GM18498 (cell line): Measurements from ENCODE around the gene TTC39B.

Experiments
- ATAC-seq: cut with Tn5 transposase; IDR thresholded peaks from one replicate; pipeline ENCODE4 v1.9.1; 2021; ENCODE audit warnings: mild to moderate bottlenecking, moderate library complexity; ENCODE audit not compliant: unreplicated experiment

Gene TTC39B

DNA sequence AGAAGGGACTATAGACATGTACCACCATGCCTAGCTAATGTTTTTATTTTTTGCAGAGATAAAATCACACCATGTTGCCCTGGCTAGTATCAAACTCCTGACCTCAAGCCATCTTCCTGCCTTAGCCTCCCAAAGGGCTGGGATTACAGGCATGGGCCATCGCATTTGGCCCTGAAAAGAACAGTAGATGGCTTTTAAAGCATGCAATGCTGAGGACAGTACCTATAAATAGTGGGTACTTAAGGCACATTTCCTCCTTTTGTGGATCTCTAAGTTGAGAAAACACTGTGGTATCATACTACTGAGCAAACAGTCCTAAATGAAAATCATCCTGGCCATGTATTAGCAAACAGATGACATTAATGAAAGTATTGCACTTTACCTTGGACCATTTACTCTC lies 119.4 kb downstream of the TTC39B start:
- ATAC-seq: no peak

DNA sequence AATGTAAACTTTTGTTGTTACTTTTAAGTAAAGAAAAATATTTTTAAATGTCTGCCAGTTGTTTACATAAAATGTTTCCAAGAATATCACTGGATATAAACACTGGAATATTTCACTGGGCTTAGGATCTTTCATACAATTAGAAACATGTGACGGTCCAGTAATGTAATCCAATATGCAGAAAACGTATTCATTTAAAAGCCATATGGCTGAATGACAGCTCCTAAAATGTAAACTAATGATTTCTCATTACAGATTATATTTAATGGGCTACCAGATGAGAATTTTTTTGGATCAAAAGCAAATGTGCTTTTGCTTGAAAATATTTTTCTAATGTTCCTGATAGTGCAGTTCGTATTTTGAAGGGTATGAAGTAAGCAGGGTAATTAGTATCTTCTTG lies 124.3 kb downstream of the TTC39B start:
- ATAC-seq: no peak

- ATAC-seq: no peak
Observed at GRCh38 chr9:15182101-15182551, 124.9 kb downstream of the TTC39B start.

GRCh38 chr9:15180124-15180523 lies 126.9 kb downstream of the TTC39B start:
- ATAC-seq: no peak

DNA sequence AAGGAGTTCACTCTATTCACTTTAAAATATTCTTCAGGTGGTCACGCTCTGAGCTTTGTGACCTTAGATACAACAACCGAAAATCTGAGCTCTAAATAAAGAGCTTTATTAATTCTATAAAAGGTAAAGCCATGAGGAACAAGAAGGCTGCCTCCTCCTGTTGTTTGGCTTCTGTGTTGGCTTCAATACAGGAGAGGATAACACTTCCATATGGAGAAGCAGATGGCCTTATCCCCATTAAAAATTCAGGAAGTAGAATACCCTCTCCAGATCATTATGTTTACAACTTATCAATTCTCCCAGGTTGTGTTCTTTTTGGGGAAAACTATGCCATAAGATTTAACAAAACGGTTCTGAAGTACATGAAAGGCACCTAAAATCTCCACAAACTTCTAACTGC lies 128.4 kb downstream of the TTC39B start:
- ATAC-seq: no peak

DNA sequence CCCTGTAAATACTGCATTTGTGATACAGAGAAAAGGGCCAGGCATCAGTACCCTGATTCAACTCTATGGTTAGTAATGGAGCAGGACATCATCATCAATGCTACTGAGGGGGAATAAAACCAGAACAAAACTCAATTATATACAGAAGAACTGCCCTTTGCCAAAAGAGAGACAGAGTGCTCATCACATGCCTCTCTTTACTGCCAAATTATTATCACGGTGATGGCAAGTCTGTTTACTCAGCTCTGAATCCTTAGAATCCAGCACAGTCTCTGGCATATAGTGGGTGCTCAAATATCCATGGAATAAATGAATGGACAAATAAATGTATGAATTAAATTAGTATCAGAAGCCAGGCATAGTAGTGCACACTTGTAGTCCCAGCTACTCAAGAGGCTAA lies 130.2 kb downstream of the TTC39B start:
- no peak for ATAC-seq

DNA sequence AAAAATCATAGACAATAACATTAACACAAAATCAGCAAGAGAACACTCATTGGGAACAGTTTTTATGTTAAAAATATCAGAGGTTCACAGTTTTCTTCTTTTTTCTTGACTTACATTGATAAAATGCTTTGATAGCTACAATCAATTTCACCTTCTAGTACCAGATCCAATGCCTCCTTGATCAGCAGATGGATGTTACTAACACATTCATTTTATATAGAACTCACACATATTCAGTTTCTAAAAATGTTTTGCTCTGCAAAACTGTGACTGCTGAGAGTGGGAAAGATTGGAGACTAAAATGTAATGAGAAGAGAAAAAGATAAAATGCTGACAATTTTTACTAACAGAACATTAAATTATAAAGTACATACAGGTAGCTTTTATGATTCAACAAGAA lies 143.1 kb downstream of the TTC39B start:
- ATAC-seq: no peak

DNA sequence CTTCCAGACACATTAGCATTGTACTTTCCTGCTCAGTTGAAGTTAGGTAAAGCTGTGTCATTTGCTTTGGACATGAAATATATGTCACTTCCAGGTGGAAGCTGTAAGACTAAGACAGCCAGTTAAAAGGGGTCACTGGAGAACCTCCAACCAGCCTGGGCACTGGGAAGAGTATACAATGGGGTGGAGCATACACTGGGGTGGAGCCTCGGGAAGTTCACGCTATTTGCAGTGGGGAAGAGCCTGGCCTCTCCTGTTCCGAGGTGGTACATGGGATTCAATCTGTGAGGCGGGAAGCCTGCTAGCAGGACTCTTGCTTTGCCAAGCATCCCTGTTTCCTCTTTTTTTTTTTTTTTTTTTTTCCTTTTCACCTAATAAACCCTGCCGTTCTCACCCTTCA lies 145.3 kb downstream of the TTC39B start:
- no peak for ATAC-seq

DNA sequence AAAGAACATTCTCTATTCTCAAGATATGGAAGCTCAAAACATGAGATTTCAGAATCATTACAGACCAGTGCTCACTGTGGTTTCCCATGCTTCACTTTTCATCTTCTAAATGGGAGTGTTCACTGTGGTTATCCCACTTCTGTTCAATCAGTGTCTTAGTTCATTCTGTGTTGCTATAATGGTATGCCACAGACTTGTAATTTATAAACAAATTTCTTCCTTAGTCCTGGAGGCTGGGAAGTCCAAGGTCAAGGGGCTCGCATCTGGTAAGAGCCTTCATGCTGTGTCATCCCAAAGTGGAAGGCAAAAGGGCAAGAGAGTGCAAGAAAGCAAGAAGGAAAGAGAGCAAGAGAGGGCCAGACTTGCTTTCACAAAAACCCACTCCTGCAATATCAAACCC lies 146.3 kb downstream of the TTC39B start:
- ATAC-seq: no peak

DNA sequence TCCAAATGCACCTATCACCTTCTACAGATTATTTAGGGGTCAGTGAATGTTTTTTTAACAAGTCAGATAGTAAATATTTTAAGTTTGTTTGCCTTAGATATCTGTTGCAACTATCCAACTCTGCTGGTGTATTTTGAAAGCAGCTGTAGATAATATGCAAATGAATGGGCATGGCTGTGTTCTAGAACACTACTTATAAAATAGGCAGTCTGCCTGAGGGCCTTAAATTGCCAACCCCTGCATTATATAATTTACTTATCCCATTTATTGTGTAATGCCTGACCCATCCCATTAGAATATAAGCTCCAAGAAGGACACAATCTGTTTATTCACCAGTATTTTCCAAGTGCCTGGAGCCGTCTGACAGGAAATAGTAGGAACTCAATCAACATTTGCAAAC lies 149.0 kb downstream of the TTC39B start:
- no peak for ATAC-seq

DNA sequence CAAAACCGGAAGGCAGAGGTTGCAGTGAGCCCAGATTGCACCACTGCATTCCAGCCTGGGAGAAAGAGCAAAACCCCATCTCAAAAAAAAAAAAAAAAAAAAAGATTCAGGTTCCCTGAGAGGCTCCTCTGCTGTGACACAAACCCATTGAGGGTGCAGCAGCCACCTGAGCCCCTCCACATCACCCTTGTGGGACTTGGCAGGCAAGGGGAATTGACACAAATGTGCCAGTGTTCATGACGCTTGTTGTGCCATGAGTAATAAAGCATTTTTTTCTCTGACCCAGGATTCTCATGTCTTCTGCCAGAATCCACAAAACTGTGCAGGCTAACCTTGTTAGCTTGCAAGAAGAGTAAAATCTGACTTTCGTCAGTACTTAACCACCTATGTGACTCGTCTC lies 149.6 kb downstream of the TTC39B start:
- ATAC-seq: no peak

- ATAC-seq: no peak
Observed at GRCh38 chr9:15156241-15156640, 150.8 kb downstream of the TTC39B start.

- no peak for ATAC-seq
Observed at GRCh38 chr9:15155826-15156225, 151.2 kb downstream of the TTC39B start.

GRCh38 chr9:15155323-15155722 lies 151.7 kb downstream of the TTC39B start:
- no peak for ATAC-seq

DNA sequence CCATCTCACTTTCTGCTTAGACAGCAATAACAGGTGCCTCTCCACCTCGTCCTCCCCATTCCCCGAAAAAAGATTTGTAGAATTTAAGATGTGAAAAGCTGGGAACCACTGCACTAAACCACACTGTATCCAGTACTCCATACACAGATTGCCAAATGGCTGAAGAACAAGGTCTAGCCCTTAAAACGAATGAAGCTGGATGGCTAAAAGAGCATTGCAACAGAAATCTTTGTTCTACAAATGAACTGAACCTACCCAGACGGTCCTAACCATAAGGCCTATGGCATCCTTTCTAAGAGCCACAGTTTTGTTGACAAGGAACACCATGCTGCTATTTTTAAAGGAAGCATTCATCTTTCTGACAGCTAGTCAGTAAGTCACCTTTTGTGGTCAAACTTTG lies 152.3 kb downstream of the TTC39B start:
- no peak for ATAC-seq

- ATAC-seq: no peak
Observed at GRCh38 chr9:15153961-15154360, 153.1 kb downstream of the TTC39B start.

- no peak for ATAC-seq
Observed at GRCh38 chr9:15150939-15151338, 156.1 kb downstream of the TTC39B start.

GRCh38 chr9:15149450-15149849 lies 157.6 kb downstream of the TTC39B start:
- ATAC-seq: no peak

DNA sequence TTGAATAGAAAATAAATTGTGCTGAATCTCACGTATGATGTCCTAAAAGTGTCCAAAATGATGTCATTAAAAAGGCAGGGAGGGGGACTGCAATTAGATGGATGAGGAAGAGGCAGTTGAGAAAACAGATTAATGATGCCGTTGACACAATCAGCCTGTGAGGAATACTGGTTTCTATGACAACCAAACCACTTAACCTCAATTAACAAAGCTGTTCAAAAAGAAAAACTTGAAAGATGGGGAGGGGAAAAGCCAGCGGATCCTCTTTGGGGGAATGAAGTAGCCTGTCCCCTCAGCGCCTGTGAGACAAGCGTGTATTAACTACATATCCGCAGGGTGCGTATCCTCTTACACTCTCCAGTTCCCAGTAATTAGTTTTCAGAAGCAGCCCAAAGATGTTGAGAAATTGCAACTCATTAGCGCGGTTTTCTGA lies 160.7 kb downstream of the TTC39B start:
- no peak for ATAC-seq

DNA sequence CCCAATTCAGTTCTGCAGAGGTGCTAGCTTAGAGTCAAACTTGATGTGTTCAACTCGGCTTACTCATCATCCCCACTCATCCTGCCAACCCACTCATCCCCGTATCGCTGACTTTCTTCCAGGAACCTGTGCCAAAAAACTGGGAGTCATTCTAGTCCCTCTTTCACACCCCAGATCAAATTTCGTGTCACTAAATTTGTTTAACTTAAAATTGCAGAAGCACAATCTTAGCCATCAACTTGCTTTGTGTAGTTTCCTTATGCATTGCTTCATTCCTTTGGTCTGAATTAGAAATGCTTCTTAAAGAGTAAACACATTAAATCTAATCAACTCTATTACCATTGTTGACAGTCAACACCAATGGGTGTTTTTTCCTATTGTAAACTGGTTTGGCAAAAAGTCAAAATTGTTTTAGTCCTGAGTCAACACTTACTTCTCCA lies 162.4 kb downstream of the TTC39B start:
- no peak for ATAC-seq

GRCh38 chr9:15142878-15143534 lies 164.0 kb downstream of the TTC39B start:
- peak; percentile 91 for ATAC-seq

DNA sequence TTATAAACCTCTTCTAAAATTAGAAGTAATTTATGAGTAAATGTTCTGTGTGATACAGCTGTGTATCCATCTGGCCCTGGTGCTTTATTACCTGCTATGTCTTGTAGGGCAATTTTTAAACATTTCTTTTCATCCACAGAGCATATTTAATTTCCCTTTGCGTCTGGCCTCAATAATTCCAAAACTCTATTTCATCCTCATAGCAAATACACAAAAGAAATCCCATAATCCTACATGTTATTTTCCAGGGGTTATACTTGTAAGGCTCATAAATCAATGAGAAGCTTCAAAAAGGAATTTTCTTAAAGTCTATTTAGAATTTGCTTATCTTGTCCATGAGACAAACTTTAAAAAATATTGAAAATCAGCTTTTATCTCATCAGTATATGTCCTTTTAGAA lies 167.0 kb downstream of the TTC39B start:
- no peak for ATAC-seq

DNA sequence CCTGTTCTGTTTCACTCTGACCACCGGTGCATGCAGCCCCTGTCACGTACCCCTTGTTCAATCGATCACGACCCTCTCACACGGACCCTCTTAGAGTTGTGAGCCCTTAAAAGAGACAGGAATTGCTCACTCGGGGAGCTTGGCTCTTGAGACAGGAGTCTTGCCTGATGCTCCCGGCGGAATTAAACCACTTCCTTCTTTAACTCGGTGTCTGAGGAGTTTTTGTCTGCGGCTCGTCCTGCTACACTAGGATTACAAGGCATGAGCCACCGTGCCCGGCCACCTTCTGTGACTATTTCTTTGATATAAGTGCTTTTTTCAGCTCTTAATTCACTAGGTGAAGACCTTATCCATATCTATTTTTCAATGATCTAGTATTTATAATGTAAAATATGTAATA lies 167.5 kb downstream of the TTC39B start:
- ATAC-seq: no peak
